NCI-H2196 (cell line): ENCODE measurements around the gene TGFA.

ENCODE experiments used
- DNase-seq: peaks from one replicate; lab custom pipeline; 2025; ENCODE audit not compliant: unreplicated experiment; lab: John Stamatoyannopoulos, UW

TGFA gene

GRCh38 chr2:70553334-70553583, 367 bp downstream of the TGFA start:
- DNase-seq: no peak

GRCh38 chr2:70552501-70553333, 909 bp downstream of the TGFA start:
- no peak for DNase-seq

GRCh38 chr2:70551167-70551566, 2.5 kb downstream of the TGFA start:
- no peak for DNase-seq

GRCh38 chr2:70549962-70550361, 3.7 kb downstream of the TGFA start:
- DNase-seq: no peak

GRCh38 chr2:70549064-70549710, 4.4 kb downstream of the TGFA start:
- no peak for DNase-seq

GRCh38 chr2:70548233-70548632, 5.4 kb downstream of the TGFA start:
- DNase-seq: no peak

GRCh38 chr2:70546885-70547284, 6.7 kb downstream of the TGFA start:
- no peak for DNase-seq

- DNase-seq: no peak
Measured at GRCh38 chr2:70546376-70546775, 7.2 kb downstream of the TGFA start.

- DNase-seq: no peak
Measured at GRCh38 chr2:70541481-70542020, 12.1 kb downstream of the TGFA start.

GRCh38 chr2:70537840-70538239, 15.8 kb downstream of the TGFA start:
- DNase-seq: no peak

GRCh38 chr2:70536517-70537055, 17.0 kb downstream of the TGFA start:
- no peak for DNase-seq

- no peak for DNase-seq
Measured at GRCh38 chr2:70535573-70535972, 18.1 kb downstream of the TGFA start.

- no peak for DNase-seq
Measured at GRCh38 chr2:70534183-70534836, 19.3 kb downstream of the TGFA start.

- DNase-seq: no peak
Measured at GRCh38 chr2:70532244-70532935, 21.2 kb downstream of the TGFA start.

GRCh38 chr2:70531419-70532086, 22.1 kb downstream of the TGFA start:
- DNase-seq: no peak

- no peak for DNase-seq
Measured at GRCh38 chr2:70529610-70530009, 24.0 kb downstream of the TGFA start.

- DNase-seq: no peak
Measured at GRCh38 chr2:70528929-70529328, 24.7 kb downstream of the TGFA start.

GRCh38 chr2:70528276-70528675, 25.4 kb downstream of the TGFA start:
- DNase-seq: no peak

- DNase-seq: no peak
Measured at GRCh38 chr2:70527447-70528080, 26.1 kb downstream of the TGFA start.

GRCh38 chr2:70526126-70526525, 27.5 kb downstream of the TGFA start:
- DNase-seq: no peak
